GM12878 (cell line): ENCODE measurements around the gene MKRN1. TPM values are rescaled to one million over a fixed set of nuclear protein-coding genes. Genes with fewer than 3 reads are reported as not detected.

Experiments used
- ATAC-seq: fragments of 200-7000 bp; cut with Tn5 transposase; 3 replicates; pipeline ENCODE4 v1.9.1; 2020; ENCODE audit warnings: mild to moderate bottlenecking, moderate library complexity
- BruUV-seq: library from RNA; stranded (reverse); fragments of 400-500 nt; replicated peaks from 2 replicates; lab custom pipeline; 2021; lab: Mats Ljungman, UMichigan
- CTCF ChIA-PET: fragments of 300-600 bp; sonication (Branson Sonifier 250); formaldehyde crosslinking; extraction: SDS; loops from one replicate; lab custom pipeline; 2021; ENCODE audit warnings: inconsistent platforms; lab: Yijun Ruan, JAX
- POLR2A ChIA-PET: fragments of 350-600 bp; formaldehyde crosslinking; extraction: SDS; loops from one replicate; lab custom pipeline; 2021; ENCODE audit warnings: inconsistent platforms; lab: Charles Lee
- RAD21 ChIA-PET: fragments of 300-600 bp; sonication (Branson Sonifier 250); formaldehyde crosslinking; loops from one replicate; lab custom pipeline; 2023; ENCODE audit warnings: antibody characterized with exemption; ENCODE audit not compliant: unreplicated experiment; lab: Charles Lee
- SMC1A ChIA-PET: fragments of 300-600 bp; sonication (Branson Sonifier 250); formaldehyde crosslinking; loops from one replicate; lab custom pipeline; 2023; ENCODE audit not compliant: unreplicated experiment, uncharacterized antibody; lab: Charles Lee
- DNase-seq: peaks from one replicate; pipeline ENCODE4 v3.0.0-alpha.2; 2011; ENCODE audit warnings: low read depth, low spot score
- FAIRE-seq: peaks from 3 replicates; lab custom pipeline; 2011; peaks lifted over from hg19 to GRCh38; lab: Jason Lieb, UNC
- H2AFZ ChIP-seq: 2 replicates; pipeline ENCODE4 v1.6.0; 2011; ENCODE audit warnings: low read depth, low read length, control low read depth; ENCODE audit not compliant: control insufficient read depth
- H3K27ac ChIP-seq: 2 replicates; pipeline ENCODE4 v1.5.1; 2011; ENCODE audit warnings: control low read depth; ENCODE audit not compliant: control insufficient read depth, insufficient read depth
- H3K27me3 ChIP-seq, 2 experiments: replicated peaks in 1 of 2; 2 replicates each; pipeline versions ENCODE4 v1.6.0 to v1.6.1; 2011; ENCODE audit warnings: low read length in 1 of 2; ENCODE audit not compliant: control insufficient read depth in 2 of 2, insufficient read depth in 2 of 2
- H3K36me3 ChIP-seq, 2 experiments: 2 replicates each; pipeline ENCODE4 v1.5.1; 2011; ENCODE audit warnings: low read length in 1 of 2; ENCODE audit not compliant: control insufficient read depth in 2 of 2, insufficient read depth in 2 of 2
- H3K4me1 ChIP-seq: 2 replicates; pipeline ENCODE4 v1.6.1; 2011; ENCODE audit warnings: mild to moderate bottlenecking, low read length, moderate library complexity, mixed read lengths; ENCODE audit not compliant: control insufficient read depth, insufficient read depth
- H3K4me2 ChIP-seq: 2 replicates; pipeline ENCODE4 v1.6.0; 2011; ENCODE audit warnings: control low read depth; ENCODE audit not compliant: control insufficient read depth, insufficient read depth
- H3K4me3 ChIP-seq: fragments of 200-600 bp; sonication (generic); 2 replicates; pipeline ENCODE4 v1.5.1; 2016
- H3K79me2 ChIP-seq: 2 replicates; pipeline ENCODE4 v1.6.0; 2011; ENCODE audit warnings: low read length; ENCODE audit not compliant: control insufficient read depth, insufficient read depth
- H3K9ac ChIP-seq: 2 replicates; pipeline ENCODE4 v1.8.0; 2011; ENCODE audit warnings: low read length, control low read depth, mixed read lengths; ENCODE audit not compliant: control insufficient read depth, insufficient read depth
- H3K9me3 ChIP-seq: replicated peaks from 3 replicates; pipeline ENCODE4 v1.5.1; 2011; ENCODE audit warnings: mild to moderate bottlenecking, low read length; ENCODE audit not compliant: control insufficient read depth, insufficient read depth
- H4K20me1 ChIP-seq: 2 replicates; pipeline ENCODE4 v1.6.0; 2011; ENCODE audit not compliant: control insufficient read depth, insufficient read depth
- BMI1 ChIP-seq: fragments of 450-650 bp; IDR thresholded peaks from 2 replicates; pipeline ENCODE4 v1.6.1; 2016; ENCODE audit warnings: mild to moderate bottlenecking, moderate library complexity, borderline replicate concordance
- DPF2 ChIP-seq: fragments of 450-650 bp; IDR thresholded peaks from 2 replicates; pipeline ENCODE4 v1.6.1; 2017; ENCODE audit warnings: mild to moderate bottlenecking
- EED ChIP-seq: sonication (generic); IDR thresholded peaks from 2 replicates; pipeline ENCODE4 v1.6.1; 2016; ENCODE audit warnings: antibody characterized with exemption, low read depth
- GABPA ChIP-seq: IDR thresholded peaks from 2 replicates; pipeline ENCODE4 v1.6.1; 2014; ENCODE audit warnings: antibody characterized with exemption, low read depth, mild to moderate bottlenecking, inconsistent platforms
- MEF2B ChIP-seq: fragments of 450-650 bp; IDR thresholded peaks from 2 replicates; pipeline ENCODE4 v1.6.1; 2018; ENCODE audit warnings: mild to moderate bottlenecking, moderate library complexity; ENCODE audit not compliant: partially characterized antibody, poor library complexity, severe bottlenecking
- PKNOX1 ChIP-seq: fragments of 450-650 bp; IDR thresholded peaks from 2 replicates; pipeline ENCODE4 v1.6.1; 2016; ENCODE audit warnings: mild to moderate bottlenecking
- ZZZ3 ChIP-seq: IDR thresholded peaks from 2 replicates; pipeline ENCODE4 v1.6.1; 2011; ENCODE audit warnings: low read depth; ENCODE audit not compliant: control insufficient read depth, insufficient read length
- WGBS: methylation state at CpG from one replicate; pipeline ENCODE4 v1.1.6; 2016; ENCODE audit warnings: low lambda C conversion rate; ENCODE audit not compliant: insufficient replicate concordance, insufficient coverage; ENCODE audit errors: missing lambda C conversion rate; 5-methylcytosine and 5-hydroxymethylcytosine counted together
- in situ Hi-C: fragments of 300-500 bp; cut with MboI; formaldehyde crosslinking; loops from 9 replicates; pipeline ENCODE4 v1.14.3; 2018; ENCODE audit warnings: mixed read lengths
- intact Hi-C: fragments of 100-400 bp; cut with micrococcal nuclease; formaldehyde crosslinking; loops from one replicate; pipeline ENCODE4 v1.14.2; 2022; ENCODE audit not compliant: unreplicated experiment
- polyA plus RNA-seq, 11 experiments: library from polyadenylated mRNA; depleted of rRNA in 4 of 11; unstranded in 6 of 11; stranded (reverse) in 5 of 11; fragments of >200 nt; fragmentation: Nextera tagmentation in 4 of 11; fragmentation: Illumina TruSeq in 1 of 11; extraction: Ambion mirVana in 4 of 11; extraction: Trizol in 1 of 11; gene quantifications; 1 replicate in 1 of 11; 2 replicates in 10 of 11; pipeline versions ENCODE4 v1.2.1 to v1.2.3, GENCODE V29; 2011 to 2016; ENCODE audit warnings: inconsistent platforms in 2 of 11, missing spikeins in 2 of 11, low read depth in 1 of 11
- total RNA-seq, 4 experiments: library from RNA; depleted of rRNA in 3 of 4; stranded (reverse); fragments of >200 nt in 3 of 4; fragmentation: Illumina TruSeq in 1 of 4; extraction: Trizol in 1 of 4; gene quantifications; 2 replicates each; pipeline versions ENCODE4 v1.2.1 to v1.2.3, GENCODE V29; 2013 to 2021

Gene MKRN1
- total and polyA plus RNA-seq, 10 of the 15 experiments (the other 5 are each of a cell fraction or from before 2014, with no cell fraction given) = 19.1 to 61.3 (median 50.6) TPM

DNA sequence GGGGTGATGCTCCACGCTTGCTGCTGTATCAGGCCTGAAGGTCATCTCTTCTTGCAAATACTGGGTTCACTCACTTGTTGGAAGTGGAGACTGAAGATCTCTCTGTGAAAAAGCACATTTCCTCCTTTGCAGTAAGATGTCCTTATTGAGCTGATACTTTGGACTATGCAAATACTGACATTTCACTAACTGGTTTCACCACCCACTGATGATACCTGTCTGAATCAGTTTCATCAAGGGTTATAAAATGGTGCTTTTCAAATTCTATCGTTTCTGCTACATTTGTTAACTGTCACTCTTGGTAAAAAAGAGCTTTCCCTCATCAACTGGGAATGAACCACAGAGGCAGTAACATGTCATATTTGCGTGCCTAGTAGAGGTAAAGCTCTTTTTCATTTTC lies 39.9 kb downstream of the MKRN1 start:
- Histone ChIP-seq H3K9ac (no peak overlapping the region), H3K4me1 (no peaks in the 10 kb centered on the region), H3K9me3 (no peaks in the 10 kb centered on the region), H3K4me2 (no peak overlapping the region), H4K20me1 (no peaks in the 10 kb centered on the region), H3K79me2 (no peaks in the 10 kb centered on the region), H3K36me3 (no peaks in the 10 kb centered on the region), H3K27ac (no peak overlapping the region), H3K27me3 (no peaks in the 10 kb centered on the region), H3K4me3 (no peak overlapping the region), H2AFZ (no peak overlapping the region)
- intact Hi-C loops (no loop called here), in situ Hi-C loops (no loop called here)
- FAIRE-seq (no peak), DNase-seq (peak; percentile 7), ATAC-seq (peak; percentile 81)
- ChIA-PET CTCF (interaction anchor here (0.8 to 1.2 kb wide), 3 partner anchors 9 to 793 kb away, joined by 3 read pairs; no protein-coding TSS in a partner anchor), RAD21 (interaction anchor here (0.9 kb wide), 2 partner anchors 39 to 49 kb away, joined by 3 to 5 read pairs; no protein-coding TSS in a partner anchor), SMC1A (interaction anchor here (0.6 to 1.1 kb wide), 4 partner anchors 34 to 237 kb away, joined by 3 read pairs; no protein-coding TSS in a partner anchor), POLR2A (interaction anchor here (1.5 kb wide), 1 partner anchor 27 kb away, joined by 4 read pairs; no protein-coding TSS in a partner anchor)
- 37% methylated on average over 3 of the region's 3 CpGs for WGBS
- BruUV-seq = no TSS peak
- TF ChIP-seq PKNOX1 = peak; percentile 63; the same call in 1 of the 2 replicates
- no peak for TF ChIP-seq EED
- TF ChIP-seq ZZZ3 = no peak
- no peak for TF ChIP-seq MEF2B
- peak; percentile 33; the same call in 1 of the 2 replicates for TF ChIP-seq BMI1
- TF ChIP-seq DPF2 = peak; percentile 49; the same call in 1 of the 2 replicates
- no peak for TF ChIP-seq GABPA
